ACC112 (cell line): ENCODE measurements around the gene TRMT1L.

Source experiments
- H2AFZ ChIP-seq: fragments of 200-600 bp; sonication (generic); one replicate; pipeline ENCODE4 v1.6.0; 2017; ENCODE audit warnings: antibody characterized with exemption, low read length; ENCODE audit not compliant: unreplicated experiment
- H3K27ac ChIP-seq: fragments of 200-600 bp; sonication (generic); 2 replicates; pipeline ENCODE4 v1.5.1; 2014; ENCODE audit warnings: low read depth, mild to moderate bottlenecking, antibody characterized with exemption, low read length, moderate library complexity
- H3K27me3 ChIP-seq: fragments of 200-600 bp; sonication (generic); 2 replicates; pipeline ENCODE4 v1.6.1; 2014; ENCODE audit warnings: mild to moderate bottlenecking, antibody characterized with exemption, low read length, moderate library complexity, mixed read lengths; ENCODE audit not compliant: insufficient read depth
- H3K36me3 ChIP-seq: fragments of 200-600 bp; sonication (generic); 2 replicates; pipeline ENCODE4 v1.6.1; 2016; ENCODE audit warnings: mild to moderate bottlenecking, antibody characterized with exemption, low read length, moderate library complexity, mixed read lengths; ENCODE audit not compliant: insufficient read depth
- H3K4me1 ChIP-seq: fragments of 200-600 bp; sonication (generic); one replicate; pipeline ENCODE4 v1.6.1; 2016; ENCODE audit warnings: low read length, mixed read lengths; ENCODE audit not compliant: insufficient read depth, unreplicated experiment, control insufficient read depth
- H3K4me3 ChIP-seq: fragments of 200-600 bp; sonication (generic); 2 replicates; pipeline ENCODE4 v1.5.1; 2014; ENCODE audit warnings: mild to moderate bottlenecking, low read depth, low read length
- H3K79me2 ChIP-seq: fragments of 200-600 bp; sonication (generic); one replicate; pipeline ENCODE4 v1.6.0; 2016; ENCODE audit warnings: low read length; ENCODE audit not compliant: control insufficient read depth, unreplicated experiment, insufficient read depth

TRMT1L gene

DNA sequence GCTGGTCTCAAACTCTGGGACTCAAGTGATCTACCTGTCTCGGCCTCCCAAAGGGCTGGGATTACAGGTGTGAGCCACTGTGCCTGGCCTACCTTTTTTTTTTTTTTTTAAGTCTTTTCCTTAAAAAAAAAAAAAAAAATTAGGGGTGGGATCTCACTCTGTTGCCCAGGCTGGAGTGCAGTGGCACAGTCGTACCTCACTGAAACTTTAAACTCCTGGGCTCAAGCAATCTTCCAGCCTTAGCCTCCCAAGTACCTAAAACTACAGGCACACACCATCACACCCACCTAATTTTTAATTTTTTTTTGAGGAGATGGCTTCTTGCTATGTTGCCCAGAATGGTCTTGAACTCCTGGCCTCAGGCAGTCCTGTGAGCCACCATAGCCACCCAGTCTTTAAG, 72.9 kb downstream of the TRMT1L start:
- Histone ChIP-seq H3K27ac (no peak overlapping the region), H3K4me1 (no peaks in the 10 kb centered on the region), H3K36me3 (no peaks in the 10 kb centered on the region), H2AFZ (no peak overlapping the region), H3K27me3 (no peaks in the 10 kb centered on the region), H3K79me2 (peaks cover 29% of the 10 kb centered on the region), H3K4me3 (no peak overlapping the region)

DNA sequence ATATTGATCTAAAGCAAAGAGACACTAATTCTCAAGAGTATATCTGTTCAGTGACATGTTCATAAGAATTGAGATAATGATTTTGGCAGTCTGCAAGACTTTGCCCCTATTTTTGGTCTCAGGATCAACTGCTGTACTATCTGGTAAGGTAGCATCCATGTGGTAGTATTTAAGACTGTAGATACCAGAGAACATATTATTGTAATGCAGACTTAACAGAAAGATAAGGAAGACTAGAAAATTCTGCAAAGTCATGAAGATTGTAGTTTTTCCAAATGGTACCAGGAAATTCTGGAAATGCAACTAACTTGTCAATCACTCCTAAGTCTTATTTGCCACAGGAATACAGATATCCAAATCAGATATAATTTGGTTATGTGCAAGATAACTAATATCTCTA, 76.3 kb downstream of the TRMT1L start:
- Histone ChIP-seq H3K27ac (no peak overlapping the region), H3K4me1 (no peaks in the 10 kb centered on the region), H2AFZ (no peak overlapping the region), H3K27me3 (no peaks in the 10 kb centered on the region), H3K4me3 (no peak overlapping the region), H3K79me2 (peaks cover 42% of the 10 kb centered on the region), H3K36me3 (no peaks in the 10 kb centered on the region)

DNA sequence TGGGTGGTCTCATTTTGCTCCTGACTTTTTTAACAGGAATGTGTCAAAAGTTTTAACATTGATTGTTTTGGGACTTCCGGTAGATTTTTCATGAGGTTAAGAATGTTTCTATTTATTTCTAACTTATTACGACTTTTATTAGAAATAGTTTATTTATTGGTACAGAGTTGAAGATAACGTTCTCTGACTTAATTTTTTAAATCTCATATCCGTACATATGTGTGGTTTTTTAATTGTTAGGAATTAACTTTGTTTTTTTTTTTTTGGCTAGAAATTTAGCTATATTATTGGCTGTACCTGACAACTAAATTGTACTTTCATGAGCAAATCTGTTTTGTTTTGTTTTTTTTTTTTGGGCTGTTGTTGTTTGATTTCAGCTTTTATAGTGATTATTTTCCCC, 79.4 kb downstream of the TRMT1L start:
- Histone ChIP-seq H3K36me3 (no peaks in the 10 kb centered on the region), H3K79me2 (peaks cover 53% of the 10 kb centered on the region), H2AFZ (no peak overlapping the region)

DNA sequence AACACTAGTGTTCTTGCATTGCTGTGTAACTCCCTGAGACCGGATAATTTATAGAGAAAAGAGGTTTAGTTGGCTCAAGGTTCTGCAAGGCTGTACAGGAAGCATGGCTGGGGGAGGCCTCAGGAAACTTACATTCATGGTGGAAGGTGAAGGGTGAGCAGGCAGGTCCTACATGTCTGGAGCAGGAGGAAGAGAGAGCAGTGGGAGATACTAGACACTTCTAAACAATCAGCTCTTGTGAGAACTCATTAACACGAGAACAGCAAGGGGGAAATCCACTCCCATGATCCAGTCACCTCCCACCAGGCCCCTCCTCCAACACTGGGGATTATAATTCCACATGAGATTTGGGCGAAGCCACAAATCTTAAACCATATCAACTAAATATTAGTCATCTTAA, 81.3 kb downstream of the TRMT1L start:
- H3K4me3 ChIP-seq = no peak overlapping the region
- H3K4me1 ChIP-seq = peaks cover 6% of the 10 kb centered on the region
- no peaks in the 10 kb centered on the region for H3K27me3 ChIP-seq
- H3K79me2 ChIP-seq = peaks cover 53% of the 10 kb centered on the region
- H2AFZ ChIP-seq = no peak overlapping the region
- no peak overlapping the region for H3K27ac ChIP-seq
- no peaks in the 10 kb centered on the region for H3K36me3 ChIP-seq

More for the DNA sequence above, 79.4 kb downstream of the TRMT1L start:
- Histone ChIP-seq H3K4me1 (peaks cover 6% of the 10 kb centered on the region), H3K4me3 (no peak overlapping the region), H3K27me3 (no peaks in the 10 kb centered on the region), H3K27ac (no peak overlapping the region)

DNA sequence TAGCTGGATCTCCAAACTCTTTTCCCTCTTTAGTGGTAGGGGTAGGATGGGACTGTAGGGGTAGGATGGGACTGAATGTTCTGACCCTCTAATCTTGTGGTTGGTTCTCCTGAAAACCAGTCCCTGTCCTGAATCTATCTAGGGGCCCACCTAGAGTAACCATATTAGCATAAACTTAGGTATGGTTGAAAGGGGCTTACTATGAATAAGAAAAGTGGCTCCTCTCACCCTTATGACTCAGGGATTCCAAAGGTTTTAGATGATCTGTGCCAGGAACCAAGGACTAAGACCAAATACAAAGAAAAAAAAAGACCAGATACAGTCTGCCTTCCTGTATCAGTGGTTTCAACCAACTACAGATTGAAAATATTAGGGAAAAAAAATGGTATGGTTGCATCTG, 82.4 kb downstream of the TRMT1L start:
- H3K4me3 ChIP-seq = no peak overlapping the region
- no peaks in the 10 kb centered on the region for H3K27me3 ChIP-seq
- peaks cover 6% of the 10 kb centered on the region for H3K4me1 ChIP-seq
- H3K27ac ChIP-seq = no peak overlapping the region
- H3K36me3 ChIP-seq = no peaks in the 10 kb centered on the region
- H3K79me2 ChIP-seq = peaks cover 50% of the 10 kb centered on the region
- H2AFZ ChIP-seq = no peak overlapping the region

DNA sequence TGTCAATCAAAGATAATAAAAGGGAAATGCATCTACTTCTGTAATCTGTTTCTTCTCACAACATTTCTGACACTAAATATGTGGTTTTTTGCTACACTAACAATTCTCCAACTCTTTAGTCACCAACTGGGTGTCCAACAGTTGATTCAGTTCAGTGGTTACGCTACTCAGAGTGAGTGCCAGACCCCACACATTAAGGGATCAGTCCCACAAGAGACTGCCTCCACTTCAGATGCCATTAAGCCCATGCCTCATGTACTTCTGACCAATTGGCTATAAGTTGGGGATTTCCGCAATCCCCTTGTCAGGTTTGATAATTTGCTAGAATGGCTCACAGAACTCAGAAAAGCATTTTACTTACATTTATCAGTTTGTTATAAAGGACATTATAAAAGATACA, 83.0 kb downstream of the TRMT1L start:
- Histone ChIP-seq H3K36me3 (no peaks in the 10 kb centered on the region), H3K27ac (no peak overlapping the region), H3K27me3 (no peaks in the 10 kb centered on the region), H3K4me1 (peaks cover 6% of the 10 kb centered on the region), H3K4me3 (no peak overlapping the region), H3K79me2 (peaks cover 55% of the 10 kb centered on the region), H2AFZ (no peak overlapping the region)

DNA sequence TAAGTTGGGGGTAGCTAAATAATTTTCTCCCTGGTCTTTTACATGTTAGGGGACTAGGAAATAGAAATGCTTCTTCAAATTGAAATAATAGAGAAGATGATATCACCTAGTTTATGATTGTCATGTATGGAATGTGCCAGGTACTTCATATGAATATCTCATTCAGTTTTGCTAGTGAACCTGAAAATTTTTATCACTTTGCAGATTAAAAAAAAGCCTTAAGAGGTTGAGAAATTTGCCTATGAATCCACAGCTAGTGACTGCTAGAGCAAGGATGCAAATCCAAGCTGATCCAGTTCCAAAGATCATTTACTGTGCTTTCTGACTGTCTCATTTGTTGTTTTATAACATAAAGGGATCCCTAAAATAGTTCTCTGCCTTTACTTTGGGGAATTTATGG, 86.7 kb downstream of the TRMT1L start:
- peaks cover 3% of the 10 kb centered on the region; the same call in 1 of the 2 replicates for H3K36me3 ChIP-seq
- no peaks in the 10 kb centered on the region for H3K27me3 ChIP-seq
- no peak overlapping the region for H2AFZ ChIP-seq
- H3K79me2 ChIP-seq = peaks cover 45% of the 10 kb centered on the region
- no peak overlapping the region for H3K27ac ChIP-seq
- H3K4me3 ChIP-seq = no peak overlapping the region
- peaks cover 6% of the 10 kb centered on the region for H3K4me1 ChIP-seq

DNA sequence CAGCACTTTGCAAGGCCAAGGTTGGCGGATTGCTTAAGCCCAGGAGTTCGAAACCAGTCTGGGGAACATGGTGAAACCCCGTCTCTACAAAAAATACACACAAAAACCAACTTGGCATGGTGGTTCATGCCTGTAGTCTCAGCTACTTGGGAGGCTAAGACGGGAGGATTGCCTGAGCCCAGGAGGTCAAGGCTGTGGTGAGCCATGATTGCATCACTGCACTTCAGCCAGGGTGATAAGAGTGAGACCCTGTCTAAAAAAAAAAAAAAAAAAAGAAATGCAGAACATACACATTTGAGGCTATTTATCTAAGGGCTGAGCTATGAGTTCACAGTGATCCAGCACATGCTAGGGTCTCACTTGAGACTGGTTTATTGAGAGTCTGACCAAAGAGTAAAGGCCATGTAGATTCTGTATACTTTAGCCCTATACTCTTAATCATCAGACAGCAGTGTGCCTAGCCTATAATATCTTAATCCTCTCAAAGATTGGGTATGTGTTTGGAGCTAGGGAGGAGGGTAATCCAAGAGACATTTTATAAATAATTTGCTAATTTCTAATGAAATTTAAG, 87.5 kb downstream of the TRMT1L start:
- Histone ChIP-seq H3K27me3 (no peaks in the 10 kb centered on the region), H3K36me3 (peaks cover 9% of the 10 kb centered on the region; the same call in 1 of the 2 replicates), H3K4me3 (no peak overlapping the region), H3K27ac (no peak overlapping the region), H3K4me1 (peaks cover 6% of the 10 kb centered on the region), H3K79me2 (peaks cover 41% of the 10 kb centered on the region), H2AFZ (no peak overlapping the region)

DNA sequence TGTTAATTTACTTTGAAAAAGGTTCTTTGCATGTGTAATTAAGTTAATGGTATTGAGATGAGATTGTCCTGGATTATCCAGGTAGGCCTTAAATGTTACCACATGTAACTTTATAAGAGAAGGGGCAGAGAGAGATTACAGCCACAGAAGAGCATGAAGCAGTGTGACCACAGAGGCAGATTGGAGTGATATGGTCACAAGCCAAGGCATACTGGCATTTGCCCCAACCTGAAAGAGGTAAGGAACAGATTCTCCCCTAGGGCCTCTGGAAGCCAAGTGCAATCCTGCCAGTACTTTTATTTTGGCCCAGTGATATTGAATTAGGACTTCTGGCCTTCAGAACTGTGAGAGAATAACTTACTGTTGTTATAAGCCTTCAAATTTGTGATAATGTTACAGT, 88.4 kb downstream of the TRMT1L start:
- Histone ChIP-seq H3K4me1 (no peaks in the 10 kb centered on the region), H3K79me2 (peaks cover 40% of the 10 kb centered on the region), H3K36me3 (peaks cover 11% of the 10 kb centered on the region; the same call in 1 of the 2 replicates)

More for the DNA sequence above, 88.4 kb downstream of the TRMT1L start:
- Histone ChIP-seq H3K27ac (no peak overlapping the region), H3K4me3 (no peak overlapping the region), H2AFZ (no peak overlapping the region), H3K27me3 (no peaks in the 10 kb centered on the region)
